ENCODE results near the gene CKS1B.
"Not testable (repeated sequence)": the region's sequence is repeated elsewhere in the genome, so short reads cannot be mapped to it uniquely, and the experiment has no call there.

CKS1B gene

DNA sequence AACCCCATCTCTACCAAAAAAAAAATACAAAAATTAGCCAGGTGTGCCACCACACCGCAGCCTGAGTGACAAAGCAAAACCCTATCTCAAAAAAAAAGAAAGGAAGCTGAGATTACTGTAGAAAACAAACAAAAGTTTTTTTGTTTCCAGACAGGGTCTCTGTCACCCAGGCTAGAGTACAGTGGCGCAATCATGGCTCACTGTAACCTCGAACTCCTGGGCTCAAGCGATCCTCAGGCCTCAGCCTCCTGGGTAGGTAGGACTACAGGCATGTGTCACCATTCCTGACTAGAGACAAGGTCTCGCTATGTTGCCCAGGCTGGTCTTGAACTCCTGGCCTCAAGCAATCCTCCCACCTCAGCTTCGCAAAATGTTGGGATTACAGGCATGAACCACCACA is 10.1 kb upstream of the CKS1B start:
- DNase-seq (ENCODE audit: low spot score), result no peak

DNA sequence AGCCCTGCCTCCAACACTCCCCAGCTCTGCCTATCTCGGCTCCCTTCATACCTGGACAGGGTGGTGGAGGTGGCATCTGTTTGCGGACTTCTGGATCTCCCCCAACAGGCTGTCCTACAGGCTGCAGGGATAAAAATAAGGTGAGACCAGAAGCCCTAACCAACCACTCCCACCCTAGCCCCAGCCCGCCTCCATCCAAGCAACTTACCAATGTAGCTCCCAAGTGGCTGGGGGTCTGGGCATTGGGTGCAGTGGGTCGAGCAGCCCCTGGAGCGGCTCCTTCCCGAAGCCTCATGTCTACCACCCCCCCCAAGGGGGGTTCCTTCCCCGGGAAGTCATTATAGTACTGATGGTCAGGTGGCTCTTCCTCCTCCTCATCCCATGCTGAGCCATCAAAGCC is 8.4 kb upstream of the CKS1B start:
- DNase-seq (ENCODE audit: low spot score), result no peak

DNA sequence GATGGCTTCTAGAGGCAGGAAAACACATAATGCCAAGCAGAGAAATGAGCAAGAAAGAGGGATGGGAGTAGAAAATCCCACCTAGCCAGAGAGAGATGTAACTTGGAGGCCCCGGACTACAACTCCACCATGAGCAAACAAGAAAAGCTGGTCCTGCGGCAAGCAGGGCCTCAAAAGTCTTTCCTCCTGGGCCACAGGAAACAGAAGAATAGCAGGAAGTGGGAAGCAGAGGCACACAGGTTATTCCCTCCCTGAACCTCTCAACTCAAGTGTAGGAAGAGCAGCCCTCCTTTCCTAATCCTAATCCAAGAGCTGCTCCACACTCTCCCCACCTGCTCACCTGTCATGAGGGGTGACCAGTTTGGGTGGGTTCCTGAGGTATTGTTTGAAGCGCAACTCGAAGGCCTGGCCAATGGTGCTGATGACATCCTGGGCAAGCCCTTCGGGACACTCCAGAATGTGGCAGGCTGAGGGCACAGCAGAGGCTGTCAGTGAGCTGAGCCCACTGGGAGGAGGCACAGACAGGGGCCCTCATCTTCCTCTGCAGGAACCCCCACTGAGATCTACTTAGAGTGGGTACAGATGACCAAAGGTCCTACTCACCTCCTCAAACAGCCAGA is 7.0 kb upstream of the CKS1B start:
- DNase-seq (ENCODE audit: low spot score), result no peak

DNA sequence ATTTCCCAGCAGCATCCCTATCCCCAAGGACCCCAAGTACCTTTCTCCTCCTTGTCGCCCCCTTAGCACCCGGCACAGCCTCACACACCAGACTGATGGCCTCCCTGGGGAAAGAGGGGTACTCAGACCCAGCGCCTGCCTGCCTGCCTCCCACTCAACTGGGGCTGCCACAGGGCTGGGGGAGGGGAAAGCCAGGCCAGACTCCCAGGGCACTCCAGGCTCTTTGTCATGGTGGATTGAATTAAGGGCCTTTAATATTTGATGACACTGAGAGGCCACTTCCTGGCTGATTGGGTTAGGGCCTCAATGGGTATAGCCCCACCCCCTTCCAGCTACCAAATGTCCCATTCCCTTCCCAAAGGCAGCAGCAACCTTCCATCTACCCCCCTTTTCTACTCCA is 5.8 kb upstream of the CKS1B start:
- DNase-seq (ENCODE audit: low spot score), result no peak

DNA sequence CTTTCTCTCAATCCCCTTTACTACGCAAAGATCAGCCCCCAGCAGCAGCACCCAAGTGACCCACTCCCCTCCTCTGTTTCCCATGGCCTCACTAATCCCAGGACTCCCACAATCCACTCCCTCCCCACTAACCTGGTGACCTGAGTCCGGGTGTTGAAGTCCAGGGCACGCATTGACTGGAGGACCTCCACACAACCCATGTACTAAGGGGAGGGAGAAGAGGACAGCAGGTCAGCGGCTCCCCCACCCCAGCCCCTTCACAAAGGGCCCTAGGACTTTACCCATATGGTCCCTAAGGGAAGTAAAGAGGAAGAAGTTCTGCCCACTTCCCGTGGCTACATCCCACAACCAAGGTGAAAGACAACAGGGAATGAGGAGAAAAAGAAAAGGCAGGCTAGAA is 5.2 kb upstream of the CKS1B start:
- no peak for DNase-seq (ENCODE audit: low spot score)

DNA sequence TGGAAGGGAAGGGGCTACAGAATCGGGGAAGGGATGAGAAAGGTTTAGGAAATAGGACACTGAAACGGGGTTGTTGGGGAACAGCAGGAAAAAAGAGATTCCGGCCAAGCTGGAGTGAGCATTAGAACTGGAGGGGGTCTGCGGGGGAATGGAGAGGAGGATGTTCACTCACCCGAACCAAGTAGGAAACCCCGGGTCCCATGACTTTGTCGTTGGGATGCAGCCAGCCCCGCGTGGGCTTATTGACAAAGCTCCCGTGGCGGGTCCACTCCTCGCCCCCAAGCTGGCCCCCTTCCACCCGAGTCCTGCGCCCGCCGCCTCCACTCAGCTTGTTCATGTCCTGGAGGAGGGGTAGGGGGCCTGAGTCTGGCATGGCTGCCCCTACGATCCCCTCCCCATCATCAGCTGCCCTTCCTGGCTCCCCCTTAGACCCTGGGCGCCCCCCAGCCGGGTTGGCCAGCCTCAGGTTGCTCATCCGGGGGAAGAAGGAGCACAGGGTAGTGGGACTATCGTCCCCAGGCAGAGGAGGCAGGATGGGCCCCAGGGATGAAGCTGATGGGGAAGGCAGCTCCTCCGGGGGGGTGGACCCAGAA is 4.5 kb upstream of the CKS1B start:
- no peak for DNase-seq (ENCODE audit: low spot score)

DNA sequence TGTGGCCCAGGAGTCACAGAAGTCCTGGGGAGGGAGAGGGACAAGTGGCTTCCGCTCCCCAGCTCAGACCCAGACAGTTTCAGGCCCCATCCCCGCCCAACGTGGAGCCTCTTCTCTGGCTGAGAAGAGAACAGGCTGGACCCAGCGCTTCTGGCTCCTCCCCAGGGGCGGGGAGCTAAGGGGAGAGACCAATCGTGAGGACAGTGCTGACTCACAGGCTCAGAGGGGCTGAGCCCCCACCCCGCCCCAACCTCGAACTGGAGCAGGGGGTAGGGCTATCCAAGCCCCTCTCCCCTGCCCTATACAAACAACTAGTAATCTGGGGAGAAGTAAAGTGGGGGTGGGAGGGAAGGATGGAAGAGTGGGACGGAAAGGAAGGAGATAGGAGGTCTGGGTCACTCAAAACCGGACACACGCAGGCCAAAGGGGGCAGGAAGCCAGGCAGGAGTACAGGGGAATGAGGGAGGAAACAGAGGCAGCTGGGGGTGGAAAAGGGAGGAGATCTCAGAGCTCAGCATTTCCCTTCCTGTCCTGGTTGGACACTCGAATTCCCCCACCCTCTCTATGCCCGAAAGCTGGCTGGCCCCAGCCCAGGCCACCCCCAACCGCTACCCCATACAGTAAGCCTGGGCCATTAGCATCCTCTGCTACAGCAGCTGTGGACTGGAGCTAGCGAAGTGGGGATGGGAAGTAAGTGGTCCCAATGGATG is 3.7 kb upstream of the CKS1B start, which contains the start of gene SHC1:
TSS of gene SHC1 (minus strand) at position 117 of the 710 bp plus-strand sequence. CDS start 221 bp downstream, outside the sequence.
- DNase-seq (ENCODE audit: low spot score), result peak; percentile 94

DNA sequence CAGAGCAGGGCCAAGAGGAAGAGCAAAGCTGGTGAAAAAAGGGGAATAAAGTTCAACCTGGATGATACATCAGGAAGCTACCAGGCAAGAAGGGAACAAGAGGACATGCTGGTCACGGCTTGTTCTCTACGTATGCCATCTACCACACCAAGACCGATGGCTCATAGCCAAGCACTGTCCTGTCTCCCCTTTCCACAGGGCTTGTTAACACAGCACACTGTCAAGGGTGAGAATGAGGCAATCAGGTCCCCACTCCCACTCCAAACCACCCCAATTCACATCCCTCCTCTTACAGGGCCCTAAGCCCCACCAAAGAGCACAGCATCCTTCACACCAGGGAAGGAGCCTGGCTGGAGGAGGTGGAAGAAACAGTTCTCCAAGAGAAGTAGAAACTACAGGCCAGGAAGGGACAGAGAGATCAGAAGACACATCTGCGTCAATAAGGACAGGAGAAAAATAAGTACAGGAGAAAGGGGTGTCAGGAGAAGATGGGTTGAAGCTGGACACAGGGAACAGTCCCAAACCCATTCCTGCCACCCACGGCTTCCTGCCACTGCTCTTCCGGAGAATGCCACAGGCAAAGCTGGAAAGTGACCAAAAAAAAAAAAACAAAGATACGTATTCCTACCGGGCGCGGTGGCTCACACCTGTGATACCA is 3.0 kb upstream of the CKS1B start:
- DNase-seq (ENCODE audit: low spot score), result no peak

DNA sequence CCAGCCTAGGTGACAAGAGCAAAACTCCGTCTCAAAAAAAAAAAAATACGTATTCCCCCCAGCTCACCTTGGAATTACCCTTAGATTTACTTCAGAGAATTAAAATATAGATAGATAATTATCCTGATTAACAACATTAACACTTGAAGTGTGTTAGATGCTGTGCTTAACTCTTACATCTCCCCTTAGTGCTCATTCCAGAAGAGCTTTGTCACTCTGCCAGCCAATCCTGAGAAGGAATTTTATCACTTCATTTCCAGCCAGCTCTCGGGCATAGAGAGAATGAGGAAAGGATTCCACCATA is 2.3 kb upstream of the CKS1B start:
- DNase-seq (ENCODE audit: low spot score), result no peak

DNA sequence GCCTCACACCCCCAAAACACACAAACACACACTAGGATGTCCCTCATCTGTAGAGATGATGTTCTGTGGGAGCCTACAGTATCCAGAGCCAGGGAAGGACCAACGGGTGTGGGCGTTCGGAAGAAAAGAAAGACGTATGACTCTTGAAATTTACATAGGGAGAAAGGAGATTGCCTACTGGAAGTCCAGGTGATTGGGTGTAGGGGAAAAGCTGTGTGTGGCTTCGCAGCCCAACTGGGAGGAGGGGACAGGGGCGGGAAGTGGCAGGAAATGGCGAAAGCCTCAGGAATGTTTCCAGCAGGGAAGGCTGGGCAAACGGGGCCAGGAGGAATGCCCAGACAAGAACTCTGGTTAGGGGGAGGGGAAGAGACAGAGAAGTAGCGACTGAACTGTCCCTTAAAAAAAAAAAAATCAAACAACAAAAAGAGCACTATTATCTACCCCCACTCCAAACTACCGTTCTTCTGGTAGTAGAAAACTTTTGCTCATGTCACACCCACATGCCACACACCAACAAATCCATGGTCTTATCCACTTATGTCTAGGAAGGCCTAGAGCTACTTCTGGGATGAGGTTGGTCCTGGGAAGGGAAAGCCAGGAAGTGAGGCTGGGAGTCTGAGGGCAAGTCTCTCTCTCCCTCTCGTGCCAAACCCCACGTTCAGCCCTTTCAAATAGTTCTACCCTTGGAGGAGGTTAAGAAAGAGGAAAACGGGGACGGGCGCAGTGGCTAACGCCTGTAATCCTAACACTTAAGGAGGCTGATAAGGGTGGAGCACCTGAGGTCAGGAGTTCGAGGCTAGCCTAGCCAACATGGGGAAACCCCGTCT is 1.8 kb upstream of the CKS1B start:
- DNase-seq (ENCODE audit: low spot score), result peak; percentile 56

DNA sequence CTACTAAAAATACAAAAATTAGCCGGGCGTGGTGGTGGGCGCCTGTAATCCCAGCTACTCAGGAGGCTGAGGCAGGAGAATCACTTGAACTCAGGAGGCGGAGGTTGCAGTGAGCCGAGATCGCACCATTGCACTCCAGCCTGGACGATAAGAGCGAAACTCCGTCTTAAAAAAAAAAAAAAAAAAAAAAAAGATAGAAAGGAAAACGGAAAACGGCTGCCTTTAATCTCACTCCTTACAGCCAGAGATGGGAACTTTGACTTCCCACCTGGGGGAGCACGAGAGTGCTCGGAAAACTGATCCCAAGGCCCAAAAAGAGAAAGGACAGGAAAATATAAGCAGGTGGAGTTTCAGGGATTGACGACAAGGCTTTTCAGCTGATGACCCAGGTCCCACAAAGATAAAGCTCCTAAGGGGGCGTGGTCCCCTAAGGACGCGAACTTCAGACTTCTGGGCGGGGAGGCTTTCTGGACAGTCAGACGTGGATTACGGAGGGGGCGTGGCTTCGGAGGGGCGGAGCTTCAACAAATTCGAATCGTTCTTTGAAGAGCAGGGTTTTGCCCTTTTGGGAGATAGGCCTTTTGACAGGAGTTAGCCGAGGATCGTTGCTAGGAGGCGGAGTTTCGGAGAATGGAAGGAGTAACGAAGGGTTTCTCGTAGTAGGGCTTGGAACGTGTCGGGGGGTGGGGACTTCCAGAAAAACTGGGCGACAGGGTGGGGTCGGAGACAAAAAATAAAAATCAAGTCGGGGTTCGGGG is 958 bp upstream of the CKS1B start:
- peak; percentile 88 for DNase-seq (ENCODE audit: low spot score)

DNA sequence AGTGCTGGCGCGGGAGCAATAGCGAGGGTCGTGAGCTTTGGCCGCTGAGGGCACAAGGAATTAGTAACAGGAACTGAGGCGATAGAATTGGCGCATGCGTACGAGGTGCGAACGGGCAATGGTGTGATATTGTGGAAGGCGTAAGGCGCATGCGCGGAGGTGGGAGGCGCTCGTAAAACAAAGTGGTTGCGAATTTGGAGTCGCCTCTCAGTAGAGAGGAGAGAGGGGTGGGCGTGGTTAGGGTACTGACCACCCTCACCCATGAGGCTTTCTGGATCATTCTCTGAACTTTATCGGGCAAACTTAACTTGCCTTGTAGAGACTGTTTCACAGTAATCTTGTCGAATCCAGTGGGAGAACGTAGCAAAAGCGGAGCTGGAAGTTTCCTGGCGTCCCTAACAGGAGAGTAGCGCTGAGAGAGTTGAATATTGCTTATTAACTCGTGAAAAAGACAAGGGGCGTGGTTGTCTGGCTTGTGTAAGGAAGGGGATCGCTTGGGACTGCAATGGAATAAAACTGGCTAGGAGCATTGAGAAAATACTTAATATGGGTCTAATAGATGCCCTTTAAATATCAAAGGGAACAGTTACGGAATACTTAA is 427 bp downstream of the CKS1B start:
- DNase-seq (ENCODE audit: low spot score), result peak; percentile 96

DNA sequence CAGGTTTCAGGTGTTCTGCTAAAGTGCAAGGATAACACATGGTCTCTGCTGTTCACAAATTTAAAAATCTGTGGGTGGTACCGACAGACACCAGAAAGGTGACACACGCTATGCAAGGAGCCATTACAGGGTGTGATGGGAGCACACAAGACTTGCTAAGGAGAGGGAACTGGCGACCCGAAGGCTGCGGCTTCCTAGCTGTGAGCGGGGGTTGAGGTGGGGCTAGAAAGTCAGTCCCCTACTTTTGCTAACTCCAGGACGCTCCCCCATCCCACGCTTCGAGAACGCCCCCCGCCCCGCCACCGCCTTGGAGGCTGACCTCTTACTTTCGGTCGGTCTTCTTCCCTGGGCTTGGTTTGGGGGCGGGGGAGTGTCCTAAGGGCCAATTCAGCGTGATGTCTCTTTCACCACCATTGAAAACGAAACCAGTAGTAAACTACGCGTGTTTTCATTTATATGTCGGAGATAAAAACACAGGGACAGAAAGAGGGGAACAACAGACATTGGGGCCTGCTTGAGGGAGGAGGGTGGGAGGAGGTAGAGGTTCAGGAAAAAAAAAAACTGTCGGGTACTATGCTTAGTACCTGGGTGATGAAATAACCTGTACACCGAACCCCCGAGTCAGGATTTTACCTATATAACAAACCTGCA is 1.1 kb downstream of the CKS1B start:
- DNase-seq (ENCODE audit: low spot score), result no peak

DNA sequence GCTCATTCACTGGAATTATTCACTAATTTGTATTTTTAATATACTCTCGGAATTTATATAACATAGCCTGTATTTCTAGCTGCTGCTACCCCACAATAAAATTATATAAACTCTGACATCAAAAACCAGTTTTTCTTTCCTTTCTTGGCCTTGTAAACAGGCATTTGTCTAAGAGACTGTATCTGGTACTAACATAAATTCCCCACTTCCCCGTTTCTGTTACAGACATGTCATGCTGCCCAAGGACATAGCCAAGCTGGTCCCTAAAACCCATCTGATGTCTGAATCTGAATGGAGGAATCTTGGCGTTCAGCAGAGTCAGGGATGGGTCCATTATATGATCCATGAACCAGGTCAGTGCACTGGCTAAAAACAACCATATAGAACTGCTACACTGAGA is 3.3 kb downstream of the CKS1B start:
- DNase-seq (ENCODE audit: low spot score), result not testable (repeated sequence)

DNA sequence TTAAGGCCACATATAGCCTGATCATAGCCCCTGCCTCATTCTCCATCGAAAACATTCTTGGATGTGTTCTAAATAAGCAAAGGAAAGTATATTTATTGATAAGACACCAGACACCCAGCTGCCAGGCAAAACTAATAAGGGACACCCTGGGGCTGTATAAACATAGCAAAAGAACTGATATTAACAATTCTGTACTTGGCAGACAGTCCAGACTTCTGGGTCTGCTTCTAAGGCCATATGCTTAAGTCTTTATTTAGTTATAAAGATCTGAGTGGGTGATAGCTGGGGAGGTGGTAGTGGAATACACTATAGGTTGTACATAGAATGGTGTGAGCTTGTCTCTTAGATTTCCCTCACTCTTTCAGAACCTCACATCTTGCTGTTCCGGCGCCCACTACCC is 3.9 kb downstream of the CKS1B start:
- DNase-seq (ENCODE audit: low spot score), result no peak

DNA sequence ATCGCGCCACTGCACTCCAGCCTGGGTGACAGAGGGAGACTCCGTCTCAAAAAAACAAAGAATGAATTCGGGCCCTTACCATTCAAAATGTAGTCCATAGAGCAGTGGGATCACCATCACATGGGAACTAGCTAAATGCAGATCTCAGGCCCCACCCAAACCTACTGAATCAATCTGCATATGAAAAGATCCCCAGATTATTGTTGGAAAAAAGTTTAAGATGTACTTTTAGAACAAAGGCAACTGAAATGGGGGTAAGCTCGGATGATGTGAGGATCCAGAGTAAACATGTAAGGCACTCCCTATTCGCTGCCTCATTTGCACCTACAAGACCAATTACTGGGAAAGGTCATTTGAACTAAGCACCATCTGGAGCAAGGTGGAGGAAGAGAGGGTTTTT is 7.9 kb downstream of the CKS1B start:
- DNase-seq (ENCODE audit: low spot score), result no peak

DNA sequence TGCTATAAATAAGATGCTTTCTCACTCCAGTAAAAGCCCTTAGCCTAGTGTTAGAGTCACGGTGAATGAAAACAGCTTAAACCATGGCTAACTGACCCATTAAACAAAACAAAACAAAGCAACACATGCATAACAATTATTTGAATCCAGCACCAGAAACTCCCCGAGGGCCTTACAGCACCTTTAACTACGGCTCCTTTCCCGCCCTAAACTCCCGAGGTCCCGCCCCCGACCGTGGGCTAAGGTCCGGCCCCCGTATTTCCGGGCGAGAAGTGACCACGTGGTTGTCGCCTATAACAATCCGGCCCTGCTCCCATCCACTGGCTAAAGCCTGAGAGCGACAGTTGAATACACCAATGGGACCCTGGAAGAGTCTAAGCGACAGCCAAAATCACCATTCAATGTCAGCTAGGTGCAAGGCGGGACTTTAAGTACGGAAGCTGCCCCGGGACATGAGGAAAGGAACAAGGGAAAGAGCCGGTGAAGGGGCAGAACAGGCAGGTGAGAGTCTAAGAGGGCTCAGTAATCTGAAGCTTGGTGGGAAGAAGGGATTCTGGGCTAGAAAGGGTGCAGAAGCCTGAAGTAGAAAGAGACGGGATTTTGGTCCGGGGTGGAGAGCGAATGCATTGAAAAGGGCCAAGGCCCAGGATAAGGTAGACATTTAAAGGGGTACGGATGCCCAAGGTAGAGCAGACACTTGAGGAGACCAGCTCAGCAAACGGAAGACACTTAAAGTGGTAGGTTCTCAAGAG is 8.6 kb downstream of the CKS1B start, which contains the start of gene FLAD1:
TSS of gene FLAD1 (plus strand) at position 448 of the 752 bp plus-strand sequence. CDS start 351 bp downstream, outside the sequence.
- peak; percentile 98 for DNase-seq (ENCODE audit: low spot score)

DNA sequence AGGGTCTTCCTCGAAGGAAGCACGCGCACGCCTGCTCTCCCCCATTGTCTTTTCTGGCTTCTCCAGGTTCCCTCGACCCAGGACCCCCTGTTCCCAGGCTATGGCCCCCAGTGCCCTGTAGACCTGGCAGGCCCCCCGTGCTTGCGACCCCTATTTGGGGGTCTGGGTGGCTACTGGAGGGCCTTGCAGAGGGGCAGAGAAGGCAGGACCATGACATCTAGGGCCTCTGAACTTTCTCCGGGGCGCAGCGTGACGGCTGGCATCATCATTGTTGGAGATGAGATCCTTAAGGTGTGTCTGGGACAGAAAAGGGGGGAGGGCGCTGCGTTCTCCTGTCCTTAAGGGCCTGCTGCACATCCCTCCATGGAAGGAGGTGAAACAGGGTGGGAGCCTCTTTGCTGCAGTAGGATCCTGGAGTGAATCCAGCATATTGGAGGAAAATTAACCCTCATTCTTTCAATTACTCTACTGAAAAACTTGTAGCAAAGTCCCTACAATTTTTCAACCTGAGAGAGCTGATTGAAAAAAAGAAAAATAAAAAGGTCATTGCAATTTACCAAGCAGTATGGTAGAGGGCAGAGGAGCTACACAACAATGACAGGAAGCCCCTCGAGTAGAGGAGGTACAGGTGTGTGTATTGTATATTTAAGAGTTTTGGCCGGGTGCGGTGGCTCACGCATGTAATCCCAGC is 9.4 kb downstream of the CKS1B start:
- DNase-seq (ENCODE audit: low spot score), result no peak

DNA sequence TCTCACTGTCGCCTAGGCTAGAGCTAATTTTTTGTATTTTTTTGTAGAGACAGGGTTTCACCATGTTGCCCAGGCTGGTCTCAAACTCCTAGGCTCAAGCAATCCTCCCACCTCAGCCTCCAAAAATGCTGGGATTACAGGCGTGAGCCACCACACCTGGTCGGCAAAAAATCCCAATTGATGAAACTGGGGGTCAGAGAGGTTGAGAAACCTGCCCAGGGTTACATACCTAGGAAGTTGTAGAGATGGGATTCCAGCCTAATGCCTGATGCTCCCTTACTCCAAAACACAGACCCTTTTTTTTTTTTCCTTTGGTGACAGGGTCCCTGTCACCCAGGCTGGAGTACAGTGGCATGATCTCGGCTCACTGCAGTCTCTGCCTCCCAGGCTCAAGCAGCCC is 12.3 kb downstream of the CKS1B start:
- DNase-seq (ENCODE audit: low spot score), result not testable (repeated sequence)
